Measurements from ENCODE around the gene AGBL1.

- TF ChIP-seq POLR2A (IDR thresholded peaks at IDR 0.05; ENCODE audit: low read length) (no peak), GATA1 (IDR thresholded peaks at IDR 0.05; ENCODE audit: low read depth, low read length) (no peak)
These were observed 57.2 kb downstream of the AGBL1 start for GRCh38 chr15:86136861-86137260.
